OCI-M2 (cell line): ENCODE data around the gene SECISBP2L.

ENCODE experiments used
- DNase-seq: peaks from one replicate; lab custom pipeline; 2025; ENCODE audit not compliant: unreplicated experiment; lab: John Stamatoyannopoulos, UW

The SECISBP2L gene

DNA sequence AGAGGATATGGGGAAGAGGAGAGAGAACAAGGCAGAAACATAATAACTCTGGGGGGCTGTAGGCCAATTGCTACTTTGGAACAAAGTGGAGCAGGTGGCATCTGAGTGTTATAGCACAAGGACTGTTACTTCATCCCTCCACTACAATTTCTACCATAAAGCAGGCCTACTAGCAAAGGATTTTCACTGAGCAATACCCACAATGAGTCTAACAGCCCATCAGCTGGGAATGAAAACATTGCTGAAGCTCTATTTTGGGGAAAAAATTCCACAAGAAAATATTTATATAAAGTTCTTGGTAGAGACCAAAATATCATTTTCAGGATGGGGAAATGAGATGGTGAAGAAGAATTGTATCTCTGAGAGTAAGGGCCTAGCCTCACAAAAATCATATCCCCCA, 78.9 kb downstream of the SECISBP2L start:
- DNase-seq: no peak

DNA sequence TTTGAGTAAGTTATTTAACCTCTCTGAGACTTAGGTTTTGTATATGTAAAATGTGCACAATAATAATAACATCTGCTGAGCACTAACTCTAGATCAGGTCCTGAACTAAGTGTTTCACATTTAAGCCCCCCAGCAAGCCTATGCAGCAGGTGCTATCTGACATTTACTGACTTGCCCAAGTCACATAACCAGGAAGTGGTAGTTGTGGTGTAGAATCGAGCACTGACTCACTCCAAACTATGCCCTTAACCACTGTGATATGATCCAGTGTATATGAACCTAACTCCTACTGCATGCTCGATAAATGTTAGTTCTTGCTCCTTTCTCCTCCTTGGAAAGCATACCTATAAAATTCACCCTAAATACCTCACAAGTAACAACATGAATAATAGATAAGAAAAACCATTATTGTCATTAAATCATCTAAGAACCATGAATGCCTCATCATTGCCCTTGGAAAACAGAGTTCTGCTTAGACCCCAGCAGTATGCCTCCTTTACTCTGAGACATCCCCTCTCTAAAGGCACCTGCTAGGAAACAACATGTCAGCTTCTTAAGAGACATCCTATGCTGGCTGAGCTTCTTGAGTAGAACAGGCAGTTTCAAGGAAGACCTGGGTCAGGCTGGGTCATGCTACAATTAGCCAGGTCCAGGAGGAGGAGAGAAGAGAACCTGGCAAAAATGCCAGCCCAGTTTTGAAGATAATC, 79.5 kb downstream of the SECISBP2L start:
- no peak for DNase-seq

DNA sequence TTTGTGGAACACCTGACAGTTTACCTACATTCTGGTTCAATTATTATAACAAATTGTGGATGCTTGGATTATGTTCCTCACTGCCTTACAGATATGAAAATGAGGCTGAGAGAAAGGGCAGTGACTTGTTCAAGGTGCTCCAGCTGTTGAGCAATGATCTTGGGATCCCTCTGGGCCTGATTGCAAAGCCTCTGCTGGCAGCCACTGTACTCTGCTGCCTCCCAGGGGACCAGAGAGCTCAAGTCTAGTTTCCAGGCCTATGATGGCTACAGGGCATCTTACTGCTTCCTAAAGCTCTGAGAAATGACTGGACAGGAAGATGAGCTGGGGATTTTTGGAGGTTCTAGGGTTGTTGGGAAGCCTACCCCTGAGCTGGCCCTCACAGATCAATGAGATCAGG, 80.3 kb downstream of the SECISBP2L start:
- no peak for DNase-seq

DNA sequence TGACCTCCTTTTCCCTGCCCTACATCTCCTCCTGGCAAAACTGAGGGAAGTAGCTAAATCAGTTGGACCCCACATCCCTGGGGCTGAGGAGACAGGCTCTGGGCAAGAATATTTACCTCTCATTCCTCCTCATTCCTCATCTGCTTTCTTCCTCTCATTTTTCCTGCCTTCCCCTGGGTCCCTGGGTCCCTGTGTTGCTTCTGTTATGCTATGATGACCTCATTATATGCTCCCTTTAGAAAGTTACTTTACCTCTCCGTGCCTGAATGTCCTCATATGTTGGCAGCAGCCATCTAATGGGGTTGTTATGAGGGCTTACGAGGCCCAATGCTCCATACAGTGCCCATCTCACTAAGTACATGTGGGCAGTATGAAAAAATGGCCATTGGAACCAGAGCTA, 81.3 kb downstream of the SECISBP2L start:
- DNase-seq: no peak

DNA sequence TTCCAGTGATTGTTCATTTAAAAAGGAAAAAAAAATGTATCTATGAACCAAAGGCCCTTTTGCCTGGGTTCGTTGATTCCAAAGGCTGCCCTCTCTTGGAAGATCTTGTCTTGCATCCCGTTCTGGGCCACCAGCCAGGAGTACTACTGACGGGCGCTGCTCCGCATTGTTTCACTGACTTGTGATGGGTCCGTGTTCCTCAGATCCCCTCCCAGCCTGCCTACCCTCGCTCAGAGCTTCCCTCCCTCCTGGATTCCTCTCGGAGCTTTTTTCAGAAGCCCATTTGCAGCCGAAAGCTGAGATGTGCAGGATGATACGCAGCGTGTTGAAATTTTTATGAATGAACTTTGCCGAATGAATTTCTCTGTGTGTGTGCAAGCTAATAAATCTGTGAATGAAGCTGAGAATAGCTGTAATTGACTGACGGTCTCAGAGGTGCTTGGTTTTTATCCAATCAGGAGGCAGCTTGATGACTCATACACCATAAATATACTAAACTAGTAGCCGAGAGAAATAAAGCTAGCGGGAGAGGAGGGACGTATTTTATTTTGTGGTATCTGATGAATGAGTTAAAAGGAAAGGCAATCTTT, 82.6 kb downstream of the SECISBP2L start, which contains the start of gene SHC4:
TSS of gene SHC4 (minus strand) at position 396 of the 590 bp plus-strand sequence. CDS start 904 bp downstream, outside the sequence.
- no peak for DNase-seq

DNA sequence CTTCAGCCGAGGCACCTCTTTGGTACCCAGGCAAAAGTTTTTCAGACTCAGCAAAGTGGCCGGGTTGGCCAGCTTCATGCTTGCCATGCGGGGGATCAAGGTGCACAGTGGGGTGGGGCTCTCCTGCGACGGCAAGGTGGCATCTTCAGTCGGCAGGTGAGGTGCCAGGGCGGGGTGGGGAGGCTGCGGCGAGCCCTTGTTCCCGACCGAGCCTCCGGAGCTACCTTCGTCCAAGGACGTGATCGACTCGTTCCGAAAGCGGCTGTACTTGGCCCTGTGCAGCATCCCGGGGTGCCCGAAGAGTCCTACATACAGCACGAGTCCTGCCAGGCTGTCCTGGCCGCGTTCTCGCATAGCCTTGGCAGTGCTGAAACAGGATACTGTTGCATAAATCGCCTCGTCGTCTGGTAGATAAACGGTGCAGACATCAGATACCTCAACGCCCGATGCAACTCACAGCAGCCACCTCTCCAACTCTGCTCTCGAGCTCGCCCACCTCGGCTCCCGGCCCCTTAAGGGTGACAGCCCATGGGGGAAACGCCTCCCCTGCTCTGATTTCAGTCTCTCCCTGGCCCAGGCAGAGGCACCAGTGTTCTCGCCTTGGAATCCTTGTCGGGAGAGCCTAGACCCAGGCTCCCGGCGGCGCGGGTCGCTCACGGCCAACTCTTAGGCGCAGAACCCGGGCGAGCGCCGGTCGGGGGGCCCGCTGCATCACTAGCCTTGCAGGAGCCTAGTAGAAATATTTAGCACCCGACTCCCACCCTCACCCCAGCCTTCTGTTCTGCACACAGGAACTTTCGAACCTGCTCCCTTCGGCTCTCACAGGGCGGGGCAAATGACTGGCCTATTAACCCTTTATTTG, 83.4 kb downstream of the SECISBP2L start:
- DNase-seq: no peak

DNA sequence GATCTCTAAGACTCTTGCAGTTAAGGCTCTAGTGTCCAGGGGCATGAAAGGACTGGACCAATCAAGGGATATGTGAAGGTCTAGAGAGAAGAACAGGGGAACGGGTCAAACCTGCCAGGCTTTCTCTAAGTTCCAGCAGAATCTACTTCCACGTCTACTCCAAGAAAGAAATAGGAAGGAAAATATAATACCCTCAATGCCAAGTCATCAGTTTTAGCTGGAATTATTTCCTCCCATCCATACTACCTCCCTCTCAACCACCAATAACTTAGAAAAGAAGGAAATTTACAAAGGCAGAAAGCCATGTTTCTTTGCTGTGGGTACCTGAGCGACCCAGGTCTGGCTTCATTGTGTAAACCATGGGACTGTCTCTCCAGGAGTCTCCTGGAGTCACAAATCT, 90.3 kb downstream of the SECISBP2L start:
- DNase-seq: no peak

DNA sequence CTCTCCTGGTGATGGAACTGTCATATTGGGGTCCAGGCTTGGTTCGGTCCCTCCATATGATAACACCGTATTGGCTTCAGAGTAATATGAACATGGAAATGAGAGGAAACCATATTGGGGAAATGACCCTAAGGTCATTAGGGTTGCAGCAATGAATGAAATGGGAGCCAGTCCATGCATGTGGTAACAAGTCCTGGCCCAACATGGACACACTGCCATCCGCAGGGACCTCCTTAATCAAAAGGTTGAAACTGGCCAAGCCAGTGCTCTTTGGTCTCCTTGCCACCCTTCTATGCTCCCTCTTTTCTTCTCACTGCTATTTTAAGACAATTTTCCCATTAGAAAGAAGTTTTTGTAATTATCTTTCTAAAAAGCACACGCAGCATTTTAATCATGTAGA, 90.9 kb downstream of the SECISBP2L start:
- no peak for DNase-seq

DNA sequence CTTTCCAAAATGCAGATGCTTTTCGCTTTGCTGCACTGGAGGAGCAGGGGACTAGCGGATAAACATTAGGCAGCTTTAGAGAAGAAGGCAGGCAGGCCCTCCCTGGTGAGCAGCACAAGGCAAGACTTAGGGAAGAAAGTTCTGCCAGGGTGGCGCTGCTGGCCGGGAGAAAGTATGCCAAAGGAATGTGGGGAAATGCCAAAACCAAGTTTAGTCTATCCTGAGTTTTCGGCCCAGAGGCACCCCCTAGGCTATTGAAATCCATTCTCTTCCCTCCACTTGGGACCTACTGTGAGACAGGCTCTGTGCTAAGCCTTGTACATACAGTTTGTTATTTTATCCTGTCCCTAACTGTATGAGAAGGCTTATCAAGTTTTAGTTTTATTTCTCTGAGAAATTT, 91.7 kb downstream of the SECISBP2L start:
- no peak for DNase-seq

DNA sequence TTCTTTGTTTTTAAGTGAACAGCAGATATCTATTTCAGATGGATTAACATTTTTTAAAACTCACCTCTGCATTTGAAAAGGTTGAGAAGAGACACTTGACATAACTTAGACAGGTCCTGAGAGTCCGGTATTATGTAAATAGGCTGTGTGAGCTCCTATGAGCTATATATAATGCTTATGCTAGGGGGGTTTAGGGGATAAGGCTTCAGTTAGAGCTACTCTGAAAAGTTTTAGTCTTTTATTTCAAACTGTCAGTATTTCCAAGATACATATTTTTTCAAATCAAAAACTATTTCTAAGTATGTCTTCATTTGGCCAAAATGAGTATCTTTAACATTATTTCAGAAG, 99.4 kb downstream of the SECISBP2L start:
- DNase-seq: no peak

DNA sequence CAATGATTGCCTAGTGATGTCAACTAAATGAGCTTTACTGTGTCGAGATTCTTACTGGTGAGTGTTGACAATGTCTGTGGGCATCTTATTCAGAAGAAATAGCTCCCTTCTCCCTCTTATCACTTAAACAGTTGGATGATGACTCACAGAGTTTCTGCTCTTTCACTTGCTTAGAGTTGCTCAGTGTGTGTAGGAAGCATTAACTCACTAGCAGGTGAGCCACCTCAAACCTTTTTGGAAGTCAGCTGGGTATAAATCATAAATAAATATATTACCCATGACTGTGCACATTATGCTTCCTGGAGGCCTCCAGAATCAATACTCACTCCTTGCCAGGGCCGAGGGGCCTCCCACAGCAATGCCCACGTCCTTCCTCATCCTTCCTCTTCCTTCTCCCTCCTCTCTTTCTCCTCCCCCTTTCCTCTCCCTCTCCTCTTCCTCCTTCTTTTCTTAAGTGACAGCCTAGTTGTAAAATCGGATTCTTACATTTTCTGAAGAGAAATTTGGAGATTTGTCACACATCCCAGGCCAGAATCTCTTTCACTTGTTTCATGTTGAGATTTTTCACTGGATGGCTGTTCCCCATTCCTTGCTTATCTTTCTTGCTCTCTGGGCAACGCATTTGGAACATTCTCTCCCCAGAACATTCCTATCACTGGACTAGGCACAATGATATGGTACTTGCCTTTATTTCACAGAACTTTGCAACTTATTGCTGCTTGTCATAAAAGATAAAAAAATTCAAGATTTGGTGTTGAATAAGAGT, 100.0 kb downstream of the SECISBP2L start:
- no peak for DNase-seq

DNA sequence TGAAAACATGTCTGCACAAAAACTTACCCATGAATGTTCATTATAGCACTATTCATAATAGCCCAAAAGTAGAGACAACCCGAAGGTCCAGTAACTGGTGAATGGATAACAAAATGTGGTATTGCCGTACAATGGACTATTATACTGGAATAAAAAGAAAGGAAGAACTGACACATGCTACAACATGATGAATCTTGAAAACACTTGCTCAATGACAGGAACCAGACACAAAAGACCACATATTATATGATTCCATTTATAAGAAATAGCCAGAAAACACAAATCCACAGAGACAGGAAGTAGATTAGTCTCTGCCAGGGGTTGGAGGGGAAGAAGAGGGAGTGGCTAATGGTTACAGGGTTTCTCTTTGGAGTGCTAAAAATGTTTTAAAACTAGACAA, 100.9 kb downstream of the SECISBP2L start:
- no peak for DNase-seq

DNA sequence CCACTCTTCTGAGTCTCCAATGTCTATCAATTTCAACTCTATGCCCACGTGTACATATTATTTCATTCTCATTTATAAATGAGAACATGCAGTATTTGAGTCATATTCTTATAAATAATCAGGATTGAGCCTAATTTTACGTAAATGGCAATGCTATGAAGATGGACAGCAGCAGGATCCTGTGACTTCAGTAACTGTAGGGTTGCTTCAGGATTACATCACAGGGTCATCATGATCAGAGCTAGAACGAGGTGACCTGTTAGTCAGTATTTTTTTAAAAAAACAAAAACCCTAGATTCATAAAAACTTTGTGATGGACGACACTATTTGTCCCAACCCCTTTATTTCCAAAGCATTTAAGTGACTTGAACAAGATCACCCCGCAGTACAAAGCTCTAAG, 104.3 kb downstream of the SECISBP2L start:
- DNase-seq: no peak

DNA sequence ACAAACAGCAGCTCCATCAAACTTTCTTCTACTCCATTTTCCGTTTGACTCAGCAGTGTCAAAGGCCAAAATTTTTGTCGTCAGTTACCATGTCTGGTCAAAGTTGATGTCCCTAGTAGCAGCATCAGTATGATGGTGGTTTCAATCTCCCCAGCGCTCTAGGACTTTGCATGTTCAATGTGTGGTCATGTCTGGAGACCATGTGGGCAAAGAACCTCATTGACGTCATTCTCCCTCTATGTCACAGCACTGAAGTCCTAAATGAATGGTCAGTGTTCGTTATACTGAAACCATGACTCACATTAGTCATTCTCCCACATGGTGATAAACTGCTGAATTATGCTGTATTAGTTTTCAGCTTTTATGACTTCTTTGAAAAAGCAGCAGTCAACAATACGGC, 105.7 kb downstream of the SECISBP2L start:
- DNase-seq: no peak

DNA sequence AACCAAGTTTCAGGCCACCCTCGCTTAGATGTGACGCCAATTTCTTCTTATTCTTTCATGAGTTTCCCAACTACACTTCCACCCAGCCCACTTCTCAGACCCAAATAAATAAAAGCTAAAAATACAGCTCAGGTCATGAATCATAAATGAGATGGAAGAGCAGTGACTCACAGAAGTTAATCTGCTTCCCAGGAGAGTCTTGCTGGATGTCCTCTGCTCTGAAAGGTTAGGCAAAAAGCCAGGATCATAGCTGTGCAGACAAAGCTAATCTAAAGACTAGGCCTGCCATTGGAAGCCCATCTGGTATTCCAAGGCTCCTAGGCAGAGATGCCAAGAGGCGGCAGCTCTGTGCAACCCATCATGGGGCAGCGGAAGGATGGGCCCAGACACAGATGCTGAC, 106.6 kb downstream of the SECISBP2L start:
- no peak for DNase-seq
